Duodenal mucosa (tissue), 2 donors: Measurements from ENCODE around the gene RASGEF1C.

Experiments
- H3K27ac ChIP-seq: one replicate; pipeline ENCODE4 v1.7.0; 2013; ENCODE audit warnings: low read depth, low read length
- H3K27me3 ChIP-seq, 2 donors: one replicate each; pipeline ENCODE4 v1.7.0; 2013; ENCODE audit warnings: low read length in 2 of 2, control low read depth in 1 of 2; ENCODE audit not compliant: insufficient read depth in 2 of 2, control insufficient read depth in 1 of 2
- H3K36me3 ChIP-seq, 2 donors: one replicate each; pipeline ENCODE4 v1.7.0; 2013; ENCODE audit warnings: low read length in 2 of 2, control low read depth in 1 of 2; ENCODE audit not compliant: insufficient read depth in 2 of 2, control insufficient read depth in 1 of 2
- H3K4me1 ChIP-seq, 2 donors: one replicate each; pipeline ENCODE4 v1.7.0; 2013; ENCODE audit warnings: low read length in 2 of 2, control low read depth in 1 of 2; ENCODE audit not compliant: insufficient read depth in 2 of 2, control insufficient read depth in 1 of 2
- H3K4me3 ChIP-seq, 2 donors: one replicate each; pipeline ENCODE4 v1.7.0; 2013; ENCODE audit warnings: low read length in 2 of 2, low read depth in 1 of 2
- H3K9ac ChIP-seq, 2 donors: one replicate each; pipeline ENCODE4 v1.7.0; 2013; ENCODE audit warnings: low read length in 2 of 2, low read depth in 1 of 2
- H3K9me3 ChIP-seq, 2 donors: one replicate each; pipeline ENCODE4 v1.7.0; 2013; ENCODE audit warnings: low read length in 2 of 2, control low read depth in 1 of 2; ENCODE audit not compliant: control insufficient read depth in 1 of 2

The RASGEF1C gene

DNA sequence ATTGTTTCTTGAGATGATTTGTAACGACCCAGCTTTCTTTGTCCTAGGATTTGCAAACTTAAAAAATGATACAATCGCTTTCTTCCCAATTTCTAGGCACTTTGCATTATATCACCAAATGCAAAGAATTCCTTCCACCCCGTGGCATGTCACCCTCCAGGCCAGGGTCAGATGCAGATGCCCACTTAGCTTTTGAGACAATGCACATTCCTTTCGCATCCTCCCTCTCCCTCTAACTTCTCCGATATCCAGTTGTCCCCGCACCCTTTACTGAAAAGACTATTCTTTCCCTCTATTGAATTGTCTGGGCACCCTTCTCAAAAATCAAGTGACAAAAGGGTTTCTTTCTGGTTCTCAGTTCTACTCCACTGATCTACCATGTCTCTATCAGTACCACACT lies 154.8 kb downstream of the RASGEF1C start:
- no peak overlapping the region for H3K27ac ChIP-seq
- peaks cover 10 to 11% of the 10 kb centered on the region in 2 donors for H3K4me1 ChIP-seq
- H3K9me3 ChIP-seq: no peaks in the 10 kb centered on the region
- H3K36me3 ChIP-seq: no peaks in the 10 kb centered on the region
- H3K27me3 ChIP-seq: no peaks in the 10 kb centered on the region
- no peak overlapping the region for H3K4me3 ChIP-seq
- no peak overlapping the region for H3K9ac ChIP-seq

DNA sequence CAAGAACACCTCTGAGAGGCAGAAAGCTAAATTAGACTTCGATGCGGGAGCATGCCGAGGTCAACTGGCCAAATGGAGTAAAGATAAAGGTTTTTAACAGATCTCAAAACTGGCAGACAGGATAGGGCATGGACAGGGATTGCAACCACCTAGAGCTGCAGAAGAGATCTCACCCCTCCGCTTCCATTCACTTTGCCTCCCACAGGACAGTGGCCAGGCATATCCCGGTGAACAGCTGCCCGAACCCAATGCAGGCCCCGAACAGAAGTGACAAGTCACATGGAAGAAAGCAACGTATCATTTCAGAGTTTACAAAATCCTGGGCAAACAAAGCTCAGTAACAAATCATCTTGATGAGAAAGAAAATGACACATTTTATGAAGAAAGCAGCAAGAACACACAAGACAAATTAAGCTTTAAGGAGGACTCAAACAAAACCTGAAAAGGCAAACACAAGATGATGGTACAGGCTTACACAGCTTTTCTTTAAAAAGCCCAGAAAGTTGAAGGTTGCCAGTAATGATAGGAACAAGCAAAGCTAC lies 155.9 kb downstream of the RASGEF1C start:
- Histone ChIP-seq H3K9ac (no peak overlapping the region), H3K4me1 (peaks cover 15 to 19% of the 10 kb centered on the region in 2 donors), H3K36me3 (no peaks in the 10 kb centered on the region), H3K27me3 (no peaks in the 10 kb centered on the region), H3K9me3 (no peaks in the 10 kb centered on the region), H3K4me3 (no peak overlapping the region), H3K27ac (no peak overlapping the region)

DNA sequence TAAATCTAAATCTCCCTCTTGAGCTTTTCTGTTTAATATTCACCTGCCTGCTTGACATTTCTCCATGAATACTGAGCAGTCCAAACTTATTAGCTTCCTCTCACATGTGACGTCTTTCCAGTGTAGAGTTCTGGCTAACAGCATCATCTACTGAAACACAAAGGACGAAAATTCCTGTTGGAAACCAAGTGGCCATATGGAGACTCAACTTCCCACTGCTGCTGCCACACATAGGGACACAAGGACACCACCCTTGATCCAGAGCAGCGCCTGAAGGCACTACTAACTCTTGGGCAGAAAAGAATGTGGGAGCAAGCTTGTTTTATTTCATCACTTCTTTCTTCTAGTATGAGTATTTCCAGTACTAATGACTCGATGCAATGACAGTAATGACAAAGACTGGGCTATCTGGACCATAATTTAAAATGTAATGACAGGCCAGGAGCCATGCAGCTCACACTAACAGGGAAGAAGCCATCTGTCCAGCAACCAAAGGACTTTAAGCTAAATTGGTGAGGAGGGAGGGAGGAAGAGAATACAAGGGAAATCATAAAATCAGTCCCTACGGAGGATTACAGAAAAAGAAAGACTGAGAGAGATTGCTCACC lies 156.7 kb downstream of the RASGEF1C start:
- Histone ChIP-seq H3K4me3 (no peak overlapping the region), H3K9ac (no peak overlapping the region), H3K4me1 (peaks cover 15 to 19% of the 10 kb centered on the region in 2 donors), H3K9me3 (no peaks in the 10 kb centered on the region), H3K27ac (no peak overlapping the region), H3K27me3 (no peaks in the 10 kb centered on the region), H3K36me3 (no peaks in the 10 kb centered on the region)
